Effector memory CD8-positive, alpha-beta T cell (primary cell): Measurements from ENCODE around the gene CBFA2T3.

Experiments
- ATAC-seq: fragments of 150-1000 bp; cut with Tn5 transposase; replicated peaks from 2 replicates; pipeline ENCODE4 v1.10.0; 2021; ENCODE audit warnings: mild to moderate bottlenecking, moderate library complexity
- DNase-seq, 3 experiments: peaks; one replicate each; pipeline ENCODE4 v3.0.0; 2021
- H3K27ac Mint-ChIP-seq, 2 donors: one replicate each; pipeline ENCODE4 v1.8.0; 2022; ENCODE audit warnings: mild to moderate bottlenecking in 2 of 2, mixed read lengths in 2 of 2, moderate library complexity in 2 of 2
- H3K27me3 Mint-ChIP-seq, 2 donors: one replicate each; pipeline ENCODE4 v1.8.0; 2022; ENCODE audit warnings: mixed read lengths in 2 of 2
- H3K36me3 Mint-ChIP-seq: one replicate; pipeline ENCODE4 v1.8.0; 2022; ENCODE audit warnings: mild to moderate bottlenecking, moderate library complexity, mixed read lengths; ENCODE audit not compliant: insufficient read depth
- H3K4me1 Mint-ChIP-seq, 2 donors: one replicate each; pipeline ENCODE4 v1.8.0; 2022; ENCODE audit warnings: low read depth in 2 of 2, mixed read lengths in 2 of 2
- H3K4me3 Mint-ChIP-seq, 2 donors: one replicate each; pipeline ENCODE4 v1.8.0; 2022; ENCODE audit warnings: mild to moderate bottlenecking in 2 of 2, mixed read lengths in 2 of 2, moderate library complexity in 2 of 2
- H3K9me3 Mint-ChIP-seq, 2 donors: one replicate each; pipeline ENCODE4 v1.8.0; 2022; ENCODE audit warnings: mixed read lengths in 2 of 2

CBFA2T3 gene

DNA sequence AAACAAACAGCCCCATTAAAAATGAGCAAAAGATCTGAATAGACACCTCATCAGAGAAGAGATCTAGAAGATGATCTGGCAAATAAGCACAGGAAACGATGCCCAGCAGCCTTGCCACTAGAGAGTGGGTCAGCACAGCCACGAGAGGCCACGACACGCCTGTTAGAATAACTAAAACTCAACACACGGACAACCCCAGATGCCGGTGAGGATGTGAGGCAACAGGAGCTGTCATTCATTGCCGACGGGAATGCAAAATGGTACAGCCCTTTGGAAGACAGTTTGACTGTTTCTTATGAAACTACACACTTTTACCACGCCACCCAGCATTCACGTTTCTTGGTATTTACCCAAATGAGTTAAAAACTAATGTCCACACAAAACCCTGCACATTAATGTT, 31.5 kb downstream of the CBFA2T3 start:
- DNase-seq (no peak), ATAC-seq (no peak)
- no peak overlapping the region for H3K27ac Mint-ChIP-seq
- H3K4me1 Mint-ChIP-seq: no peaks in the 10 kb centered on the region
- peaks cover 3% of the 10 kb centered on the region for H3K36me3 Mint-ChIP-seq
- no peak overlapping the region for H3K4me3 Mint-ChIP-seq
- peaks cover 32 to 51% of the 10 kb centered on the region in 2 donors for H3K27me3 Mint-ChIP-seq
- no peaks in the 10 kb centered on the region for H3K9me3 Mint-ChIP-seq

DNA sequence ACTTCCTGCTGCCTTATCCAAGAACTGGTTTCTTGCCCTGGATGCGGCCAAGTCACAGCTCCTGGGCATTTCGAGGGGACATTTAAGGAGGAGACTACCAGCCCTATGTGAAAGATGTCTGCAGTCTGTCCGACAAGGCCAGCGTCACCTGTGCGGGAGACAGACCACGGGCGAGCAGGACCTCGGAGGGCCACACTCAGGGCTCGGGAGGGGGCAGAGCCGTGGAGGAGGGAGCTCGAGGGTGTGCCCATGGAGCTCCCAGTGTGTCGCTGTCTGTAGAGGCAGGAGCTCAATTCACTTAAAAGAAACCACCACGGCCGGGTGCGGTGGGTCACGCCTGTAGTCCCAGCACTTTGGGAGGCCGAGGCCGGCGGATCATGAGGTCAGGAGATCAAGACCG, 33.3 kb downstream of the CBFA2T3 start:
- Mint-ChIP-seq H3K9me3 (no peaks in the 10 kb centered on the region), H3K4me1 (peaks cover 3 to 8% of the 10 kb centered on the region in 2 donors), H3K27ac (peak overlapping the region in 1 of 2 donors; percentile 22), H3K36me3 (no peaks in the 10 kb centered on the region), H3K4me3 (no peak overlapping the region), H3K27me3 (peaks cover 40 to 60% of the 10 kb centered on the region in 2 donors)
- ATAC-seq (no peak), DNase-seq (no peak)

DNA sequence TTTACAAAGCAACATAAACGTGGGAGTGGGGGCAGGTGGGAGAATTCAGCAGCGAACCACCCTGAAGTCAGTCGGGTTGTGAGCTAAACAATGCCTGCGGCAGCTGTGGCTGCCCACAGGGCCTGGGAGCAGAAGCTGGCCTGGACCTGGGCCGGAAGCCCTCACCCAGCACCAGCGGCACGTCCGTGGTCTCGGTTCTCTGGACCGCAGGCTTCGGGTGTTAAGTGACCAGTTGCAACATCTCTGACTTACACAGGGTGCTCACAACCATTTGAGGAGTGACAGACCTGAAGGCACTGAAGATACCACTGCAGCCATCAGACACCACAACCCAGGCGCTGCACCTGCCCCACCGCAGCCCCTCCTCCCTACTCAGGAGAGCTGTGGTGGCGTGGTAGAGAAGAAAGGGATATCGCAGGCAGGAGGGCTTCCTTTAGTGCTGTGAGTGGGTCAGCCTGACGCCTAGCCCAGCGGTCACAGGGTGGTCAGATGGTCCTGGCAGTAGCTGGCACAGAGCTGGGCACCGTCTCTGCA, 33.8 kb downstream of the CBFA2T3 start:
- Mint-ChIP-seq H3K4me3 (no peak overlapping the region), H3K27ac (peak overlapping the region in 1 of 2 donors; percentile 22), H3K36me3 (no peaks in the 10 kb centered on the region)

DNA sequence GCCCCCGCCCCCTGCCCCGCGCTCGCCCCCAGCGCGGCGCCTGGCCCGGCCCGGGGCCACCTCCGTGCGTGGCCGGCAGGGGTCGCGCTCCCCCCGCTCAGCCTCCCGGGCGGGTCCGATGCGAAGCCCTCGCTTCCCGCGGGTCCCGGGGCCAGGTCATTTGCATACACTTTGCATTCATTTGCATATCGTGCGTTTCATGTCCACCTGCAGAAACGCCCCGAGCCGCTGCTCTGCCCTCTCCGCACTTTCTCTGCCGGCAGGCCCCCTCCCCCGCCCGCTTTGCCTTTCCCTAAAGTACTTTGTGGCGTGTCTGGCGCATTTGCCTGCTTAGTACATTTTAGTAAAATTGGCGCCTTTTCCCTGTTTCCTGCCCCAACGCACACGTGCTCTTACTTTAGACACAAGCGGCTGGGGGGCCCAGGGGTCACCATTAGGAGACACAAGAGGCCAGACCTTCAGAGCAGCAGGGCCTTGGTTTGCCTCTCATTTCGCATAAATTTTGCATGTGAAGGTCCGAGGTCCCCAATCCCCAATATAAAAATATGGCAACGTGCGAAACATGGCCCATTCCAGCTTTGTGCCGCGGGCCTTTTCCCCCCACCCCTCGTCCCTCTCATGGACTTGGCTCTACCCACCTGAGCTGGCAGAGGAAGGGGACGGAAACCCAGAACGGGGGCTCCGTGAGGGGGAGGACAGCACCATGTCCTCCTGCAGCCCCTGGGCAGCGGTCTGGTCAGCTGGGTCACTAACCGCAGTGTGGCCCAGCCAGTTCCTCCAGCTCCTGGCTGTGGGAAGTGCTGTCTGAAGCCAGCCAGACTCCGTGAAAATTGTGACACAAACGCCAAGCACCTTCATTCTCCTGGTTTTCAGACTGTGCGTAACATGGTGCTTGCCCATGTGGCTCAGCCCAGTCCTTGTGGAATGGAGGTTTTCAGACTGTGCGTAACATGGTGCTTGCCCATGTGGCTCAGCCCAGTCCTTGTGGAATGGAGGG, 34.8 kb downstream of the CBFA2T3 start:
- H3K27ac Mint-ChIP-seq: peak overlapping the region in 1 of 2 donors; percentile 38
- DNase-seq (peak; percentile 22 to 47 (median 35)), ATAC-seq (peak; percentile 72)
- peaks cover 3 to 8% of the 10 kb centered on the region in 2 donors for H3K4me1 Mint-ChIP-seq
- H3K36me3 Mint-ChIP-seq: no peaks in the 10 kb centered on the region
- no peaks in the 10 kb centered on the region for H3K9me3 Mint-ChIP-seq
- peak overlapping the region; percentile 53 to 58 for H3K4me3 Mint-ChIP-seq
- peaks cover 40 to 68% of the 10 kb centered on the region in 2 donors for H3K27me3 Mint-ChIP-seq

More for the DNA sequence above, 33.8 kb downstream of the CBFA2T3 start:
- peaks cover 3 to 8% of the 10 kb centered on the region in 2 donors for H3K4me1 Mint-ChIP-seq
- ATAC-seq (no peak), DNase-seq (no peak)
- peaks cover 35 to 58% of the 10 kb centered on the region in 2 donors for H3K27me3 Mint-ChIP-seq
- no peaks in the 10 kb centered on the region for H3K9me3 Mint-ChIP-seq

DNA sequence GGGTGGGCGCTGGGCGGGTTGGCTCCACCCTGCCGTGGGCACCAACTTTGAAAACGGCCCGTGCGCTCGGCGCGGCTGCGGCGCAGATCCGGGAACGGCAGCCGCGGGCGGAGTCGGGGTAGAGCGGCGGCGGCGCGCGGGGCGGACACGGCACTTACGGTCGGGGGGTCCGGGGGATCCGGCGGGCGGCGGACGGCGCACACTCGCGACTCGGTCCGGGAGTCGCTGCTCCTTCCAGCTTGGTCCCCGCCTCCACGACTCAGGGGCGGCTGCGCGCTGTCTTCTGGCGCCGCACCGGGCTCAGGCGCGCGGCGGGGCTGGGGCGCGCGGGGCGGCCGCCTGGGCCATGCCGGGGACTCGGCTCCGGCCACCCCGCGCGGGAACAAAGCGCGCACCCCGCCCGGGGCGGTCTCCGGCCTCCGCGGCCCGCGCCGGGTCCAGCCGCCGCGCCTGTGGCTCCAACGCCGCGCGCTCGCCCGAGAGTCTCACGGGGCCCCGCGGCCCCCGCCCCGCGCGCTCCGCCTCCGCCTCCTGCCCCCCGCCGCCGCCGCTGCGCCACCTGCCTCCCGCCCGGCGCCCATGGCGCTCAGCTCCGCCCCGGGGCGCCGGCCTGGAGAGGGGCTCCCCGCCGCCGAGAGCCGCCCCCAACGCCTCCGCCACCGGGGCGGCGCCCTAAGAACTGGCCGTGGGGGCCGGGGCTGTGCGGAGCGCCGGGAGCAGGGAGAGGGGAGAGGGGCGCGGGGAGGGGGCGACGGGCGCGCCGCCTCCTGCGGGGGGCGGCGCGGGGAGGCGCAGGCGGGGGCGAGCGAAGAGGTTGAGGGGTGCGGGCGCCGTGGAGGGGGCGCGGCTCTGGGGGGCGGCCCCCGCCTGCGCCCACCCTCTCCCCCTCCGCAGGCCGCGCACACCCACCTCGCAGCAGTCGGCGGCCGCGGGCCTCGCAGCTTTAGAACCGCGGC, 35.9 kb downstream of the CBFA2T3 start:
- Mint-ChIP-seq H3K27ac (no peak overlapping the region), H3K4me3 (peak overlapping the region in 1 of 2 donors; percentile 75), H3K4me1 (peaks cover 3 to 8% of the 10 kb centered on the region in 2 donors), H3K9me3 (no peaks in the 10 kb centered on the region), H3K27me3 (peaks cover 50 to 77% of the 10 kb centered on the region in 2 donors), H3K36me3 (no peaks in the 10 kb centered on the region)
- no peak for DNase-seq
- peak; percentile 24 for ATAC-seq

DNA sequence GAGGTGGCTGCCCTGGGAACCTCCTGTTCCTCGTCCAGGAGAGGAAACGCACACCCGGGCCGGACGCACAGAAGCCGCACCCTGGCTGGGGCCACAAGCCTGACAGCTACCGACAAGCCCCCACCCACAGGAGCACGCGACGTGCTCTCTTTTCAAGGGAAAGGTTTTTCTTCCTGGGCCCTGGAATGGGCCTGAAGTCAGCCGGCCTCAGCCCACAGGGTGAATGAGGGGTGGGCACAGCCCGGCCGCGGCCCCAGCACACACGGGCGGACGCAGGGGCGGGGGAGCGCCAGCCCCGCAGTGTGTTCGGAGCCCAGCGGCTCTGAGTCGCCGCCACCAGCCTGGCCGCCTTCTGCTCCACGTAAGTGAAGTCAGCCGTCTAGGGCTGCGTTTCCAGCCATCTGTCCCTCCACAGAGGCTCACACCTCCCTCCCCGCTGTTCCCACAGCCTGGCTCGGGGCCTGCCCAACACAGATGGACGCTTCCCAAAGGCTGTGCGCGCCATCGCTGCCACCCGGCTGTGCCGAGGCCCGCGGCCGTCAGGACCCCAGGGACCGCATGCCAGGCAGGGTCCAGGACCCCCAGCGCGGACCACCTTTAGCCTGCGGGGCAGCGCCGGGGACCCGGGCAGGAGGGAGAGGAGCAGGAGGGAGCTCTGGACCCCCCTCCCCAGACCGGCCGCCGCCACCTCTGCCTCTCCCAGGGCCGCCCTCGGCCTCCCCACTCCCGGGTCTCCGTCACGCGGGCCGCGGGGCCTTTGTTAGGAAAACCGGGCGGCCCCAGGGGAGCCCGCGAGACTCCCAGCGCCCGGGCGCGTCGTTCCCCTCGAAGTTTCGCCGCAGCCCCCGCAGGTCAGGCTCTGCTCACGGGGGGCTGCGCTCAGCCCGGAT, 36.8 kb downstream of the CBFA2T3 start:
- Mint-ChIP-seq H3K27me3 (peaks cover 42 to 72% of the 10 kb centered on the region in 2 donors), H3K4me1 (peaks cover 3 to 8% of the 10 kb centered on the region in 2 donors), H3K36me3 (no peaks in the 10 kb centered on the region), H3K4me3 (peak overlapping the region; percentile 43 to 75), H3K9me3 (no peaks in the 10 kb centered on the region), H3K27ac (no peak overlapping the region)
- DNase-seq (no peak), ATAC-seq (peak; percentile 30)

DNA sequence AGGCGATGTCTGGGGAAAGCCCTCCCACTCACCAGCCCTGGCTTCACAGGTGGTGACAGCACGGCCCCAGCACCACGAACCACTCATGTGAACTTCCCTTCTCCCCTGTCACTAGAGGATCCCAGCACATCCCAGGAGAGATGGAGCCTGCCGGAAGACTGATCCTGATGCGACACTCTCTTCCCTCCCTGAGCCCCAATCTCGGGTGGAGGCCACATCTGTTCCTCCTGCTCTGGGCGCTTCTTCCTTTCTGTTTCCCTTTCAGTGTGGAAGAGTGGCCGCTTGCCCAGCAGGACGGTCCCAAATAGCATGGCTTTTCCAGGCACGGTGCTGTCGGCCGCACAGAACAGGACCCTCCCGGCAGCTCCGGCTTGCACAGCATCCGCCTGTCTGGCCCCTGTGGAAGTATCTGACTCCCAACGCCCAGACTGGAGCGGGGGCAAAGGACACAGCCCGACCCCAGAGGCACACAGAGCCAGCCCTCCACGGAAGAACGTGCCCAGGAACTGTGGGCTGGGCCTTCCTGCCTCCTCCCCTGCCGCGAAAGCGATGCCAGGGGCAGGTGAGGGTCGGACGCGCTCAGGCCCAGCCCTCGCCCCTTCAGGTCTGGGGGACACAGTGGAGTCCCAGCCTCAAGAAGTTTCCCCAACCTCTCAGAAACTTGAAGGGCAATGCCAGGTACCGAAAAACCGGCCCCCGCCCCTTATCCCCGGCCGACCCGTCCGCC, 37.6 kb downstream of the CBFA2T3 start:
- Mint-ChIP-seq H3K4me1 (peaks cover 3 to 8% of the 10 kb centered on the region in 2 donors), H3K36me3 (no peaks in the 10 kb centered on the region), H3K27ac (no peak overlapping the region), H3K9me3 (no peaks in the 10 kb centered on the region), H3K27me3 (peaks cover 35 to 72% of the 10 kb centered on the region in 2 donors), H3K4me3 (peak overlapping the region; percentile 43 to 75)
- DNase-seq (no peak), ATAC-seq (no peak)

DNA sequence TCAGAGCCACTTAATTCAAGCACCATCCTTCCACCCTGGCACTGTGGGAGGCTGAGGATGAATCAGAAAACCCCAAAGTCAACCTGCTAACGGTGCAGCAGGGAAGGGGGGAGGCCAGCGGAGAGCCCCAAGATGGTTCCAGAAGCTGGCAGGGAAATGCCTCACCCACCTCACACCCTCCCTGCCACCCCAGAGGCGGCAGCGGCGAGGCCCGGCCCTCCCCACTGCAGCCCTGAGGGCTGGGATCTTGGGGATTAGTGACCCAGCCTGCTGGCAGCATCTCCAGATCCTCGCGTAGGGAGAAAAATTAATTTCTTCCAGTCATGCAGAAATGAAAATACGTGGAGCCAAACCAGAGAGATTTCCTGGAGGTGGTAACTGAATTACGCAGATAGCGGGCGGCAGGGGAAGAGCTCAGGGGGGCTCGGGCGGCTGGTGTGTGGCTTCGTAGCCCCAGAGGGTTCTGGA, 38.2 kb downstream of the CBFA2T3 start:
- H3K9me3 Mint-ChIP-seq: no peaks in the 10 kb centered on the region
- peak overlapping the region in 1 of 2 donors; percentile 75 for H3K4me3 Mint-ChIP-seq
- H3K27ac Mint-ChIP-seq: no peak overlapping the region
- H3K27me3 Mint-ChIP-seq: peaks cover 32 to 71% of the 10 kb centered on the region in 2 donors
- no peak for DNase-seq
- no peaks in the 10 kb centered on the region for H3K36me3 Mint-ChIP-seq
- ATAC-seq: no peak
- H3K4me1 Mint-ChIP-seq: peaks cover 3 to 8% of the 10 kb centered on the region in 2 donors

DNA sequence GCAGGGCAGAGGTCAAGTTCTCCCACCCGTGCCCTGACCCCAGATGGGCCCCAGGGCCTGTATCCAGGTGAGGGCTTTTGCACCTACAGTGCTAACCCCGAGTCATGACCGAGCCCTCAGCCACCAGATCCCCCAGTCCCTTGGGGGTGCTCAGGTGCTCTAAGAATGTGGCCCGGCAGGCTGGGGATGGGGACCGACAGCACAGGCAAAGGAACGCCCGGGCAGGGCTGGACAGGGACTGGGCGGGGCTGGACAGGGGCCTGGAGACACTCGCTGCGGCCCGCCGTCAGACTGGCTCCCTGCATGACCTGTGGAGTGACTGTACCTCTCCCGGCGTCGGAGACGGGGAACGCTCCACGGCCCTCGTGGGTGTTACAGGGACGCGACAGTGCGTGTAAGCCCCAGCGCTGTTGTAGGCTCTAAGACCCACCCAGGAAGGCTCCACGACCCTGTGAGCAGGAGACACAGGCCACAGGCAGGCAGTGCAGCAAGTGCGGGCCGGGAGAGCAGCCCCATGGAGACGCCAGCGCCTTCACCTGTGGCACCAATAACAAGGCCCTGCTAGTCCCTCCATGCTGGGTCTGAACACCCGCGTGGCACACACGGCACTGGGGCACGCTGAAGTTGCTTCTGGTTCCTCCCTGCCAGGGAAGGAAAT, 38.8 kb downstream of the CBFA2T3 start:
- Mint-ChIP-seq H3K9me3 (no peaks in the 10 kb centered on the region), H3K27me3 (peaks cover 27 to 65% of the 10 kb centered on the region in 2 donors), H3K27ac (no peak overlapping the region), H3K4me3 (no peak overlapping the region), H3K36me3 (no peaks in the 10 kb centered on the region), H3K4me1 (peaks cover 3 to 8% of the 10 kb centered on the region in 2 donors)
- no peak for ATAC-seq
- DNase-seq: no peak

DNA sequence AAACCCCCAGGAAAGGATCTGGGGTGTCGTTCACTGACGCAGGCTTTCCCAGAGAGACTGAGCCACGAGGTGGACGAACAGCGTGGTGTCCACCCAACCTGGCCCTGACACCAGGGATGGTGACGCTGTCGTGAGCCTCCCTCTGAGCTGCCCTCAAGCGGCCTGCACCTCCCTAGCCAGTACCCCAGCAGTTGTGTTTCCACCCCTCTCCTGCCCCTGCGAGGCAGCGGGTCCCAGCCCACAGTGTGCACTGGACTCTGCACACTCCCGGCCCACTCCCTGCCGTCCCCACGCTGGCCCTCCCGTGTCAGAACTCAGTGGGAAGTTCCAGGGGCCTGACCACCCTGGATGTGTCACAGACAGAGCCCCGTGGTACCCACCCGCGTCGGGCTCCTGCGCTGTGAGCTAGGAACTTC, 39.8 kb downstream of the CBFA2T3 start:
- ATAC-seq: no peak
- no peaks in the 10 kb centered on the region for H3K36me3 Mint-ChIP-seq
- no peak overlapping the region for H3K4me3 Mint-ChIP-seq
- no peak for DNase-seq
- peaks cover 27 to 55% of the 10 kb centered on the region in 2 donors for H3K27me3 Mint-ChIP-seq
- peaks cover 3 to 8% of the 10 kb centered on the region in 2 donors for H3K4me1 Mint-ChIP-seq
- H3K27ac Mint-ChIP-seq: no peak overlapping the region
- no peaks in the 10 kb centered on the region for H3K9me3 Mint-ChIP-seq

DNA sequence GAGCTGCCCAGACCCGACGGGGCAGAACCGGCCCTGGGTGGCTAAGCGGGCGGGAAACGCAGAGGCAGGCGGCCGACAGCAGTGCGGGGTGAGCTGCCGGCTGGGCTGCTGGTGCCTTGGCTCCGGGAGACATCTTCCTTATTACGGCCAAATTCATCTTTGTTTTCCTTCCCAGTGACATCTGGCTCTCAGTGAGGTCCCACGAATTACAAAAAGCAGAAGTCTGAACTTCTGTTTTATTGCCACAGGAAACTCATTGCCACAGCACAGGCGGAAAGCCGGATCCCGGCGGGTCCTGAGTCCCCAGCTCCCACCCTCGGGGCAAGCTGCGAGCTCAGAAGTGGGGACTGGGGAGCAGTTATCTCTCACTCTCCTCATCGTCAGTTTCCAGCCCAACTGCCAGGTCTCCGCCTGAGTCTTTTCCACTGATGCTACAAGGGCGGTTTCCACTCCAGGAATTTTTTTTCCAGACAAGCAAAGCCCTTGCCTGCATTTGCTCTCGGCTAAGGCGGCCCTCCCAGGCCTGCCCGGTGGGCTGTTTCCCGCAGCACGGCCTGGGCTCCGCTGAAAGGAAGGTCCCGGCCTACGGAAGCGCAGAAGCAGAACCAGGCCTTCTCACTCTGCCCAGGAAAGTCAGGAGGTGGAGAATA, 40.3 kb downstream of the CBFA2T3 start:
- no peaks in the 10 kb centered on the region for H3K9me3 Mint-ChIP-seq
- DNase-seq (no peak), ATAC-seq (no peak)
- H3K27me3 Mint-ChIP-seq: peaks cover 27 to 53% of the 10 kb centered on the region in 2 donors
- peaks cover 3 to 8% of the 10 kb centered on the region in 2 donors for H3K4me1 Mint-ChIP-seq
- H3K27ac Mint-ChIP-seq: no peak overlapping the region
- H3K36me3 Mint-ChIP-seq: no peaks in the 10 kb centered on the region
- H3K4me3 Mint-ChIP-seq: peak overlapping the region in 1 of 2 donors; percentile 12
